Stomach (tissue), 9 donors: Measurements from ENCODE around the gene TTC34. TPM values are rescaled to one million over a fixed set of nuclear protein-coding genes. Genes with fewer than 3 reads are reported as not detected.

Source experiments
- DNase-seq, 2 donors: peaks; one replicate each; pipeline versions ENCODE4 v3.0.0 to v3.0.0-alpha.2; 2013 to 2019
- H3K27ac ChIP-seq, 5 donors: fragments of 200-600 bp in 4 of 5; sonication (generic) in 4 of 5; one replicate each; pipeline ENCODE4 v1.5.1; 2013 to 2019; ENCODE audit warnings: mild to moderate bottlenecking in 1 of 5, moderate library complexity in 1 of 5
- H3K27me3 ChIP-seq, 3 donors: fragments of 200-600 bp; sonication (generic); one replicate each; pipeline ENCODE4 v1.5.1; 2017 to 2019; ENCODE audit warnings: mixed run types in 1 of 3
- H3K36me3 ChIP-seq, 4 donors: fragments of 200-600 bp; sonication (generic); 1 replicate in 3 of 4; 2 replicates in 1 of 4; pipeline ENCODE4 v1.5.1; 2016 to 2019
- H3K4me1 ChIP-seq, 4 donors: fragments of 200-600 bp; sonication (generic); one replicate each; pipeline ENCODE4 v1.5.1; 2016 to 2019
- H3K4me3 ChIP-seq, 4 donors: fragments of 200-600 bp; sonication (generic) in 3 of 4; one replicate each; pipeline ENCODE4 v1.5.1; 2016 to 2019; ENCODE audit warnings: mild to moderate bottlenecking in 1 of 4
- H3K9me3 ChIP-seq, 4 donors: fragments of 200-600 bp; sonication (generic); one replicate each; pipeline ENCODE4 v1.5.1; 2016 to 2019
- EP300 ChIP-seq: sonication (generic); formaldehyde crosslinking; IDR thresholded peaks from one replicate; pipeline ENCODE4 v1.6.1; 2017; ENCODE audit warnings: antibody characterized with exemption
- POLR2A ChIP-seq, 4 donors: fragments of 450-650 bp; IDR thresholded peaks; one replicate each; pipeline ENCODE4 v1.6.1; 2016; ENCODE audit warnings: antibody characterized with exemption in 4 of 4, control low read depth in 2 of 4, mild to moderate bottlenecking in 1 of 4, moderate library complexity in 1 of 4
- POLR2AphosphoS5 ChIP-seq, 3 donors: sonication (generic); formaldehyde crosslinking; IDR thresholded peaks; one replicate each; pipeline ENCODE4 v1.6.1; 2016; ENCODE audit warnings: antibody characterized with exemption in 3 of 3
- WGBS, 5 donors: extraction: QIAGEN DNeasy Blood & Tissue Kit in 3 of 5; methylation state at CpG; one replicate each; pipeline versions ENCODE4 v1.1.5 to v1.1.7; 2013 to 2018; 5-methylcytosine and 5-hydroxymethylcytosine counted together
- intact Hi-C: fragments of 100-400 bp; cut with DNase I; formaldehyde crosslinking; loops from one replicate; pipeline ENCODE4 v1.15.1; 2023; ENCODE audit warnings: low total_unique reads
- polyA plus RNA-seq, 3 donors: library from polyadenylated mRNA; stranded (reverse); fragments of 200-250 nt; gene quantifications; one replicate each; pipeline ENCODE4 v1.2.3, GENCODE V29; 2013
- total RNA-seq, 5 donors: library from RNA; depleted of rRNA; stranded (reverse); fragments of >200 nt; gene quantifications; one replicate each; pipeline versions ENCODE4 v1.1.0 to v1.2.3, GENCODE V29; 2014 to 2016
- TF ChIP-seq, protein P1 (sequence below), 7 experiments: fragments of 450-650 bp in 4 of 7; fragments of 200-600 bp in 3 of 7; sonication (generic) in 3 of 7; IDR thresholded peaks; one replicate each; pipeline ENCODE4 v1.5.1; 2016 to 2019; ENCODE audit warnings: antibody characterized with exemption in 7 of 7, control low read depth in 2 of 7, mild to moderate bottlenecking in 1 of 7
- donor health status: healthy with polysubstance abuse.
- donor health status: Bipolar disorder and iron deficiency.
- donor health status: healthy.

TTC34 gene
- total and polyA plus RNA-seq, 8 donors = 0.06 to 1.3 (median 0.33) TPM; not detected in 2

DNA sequence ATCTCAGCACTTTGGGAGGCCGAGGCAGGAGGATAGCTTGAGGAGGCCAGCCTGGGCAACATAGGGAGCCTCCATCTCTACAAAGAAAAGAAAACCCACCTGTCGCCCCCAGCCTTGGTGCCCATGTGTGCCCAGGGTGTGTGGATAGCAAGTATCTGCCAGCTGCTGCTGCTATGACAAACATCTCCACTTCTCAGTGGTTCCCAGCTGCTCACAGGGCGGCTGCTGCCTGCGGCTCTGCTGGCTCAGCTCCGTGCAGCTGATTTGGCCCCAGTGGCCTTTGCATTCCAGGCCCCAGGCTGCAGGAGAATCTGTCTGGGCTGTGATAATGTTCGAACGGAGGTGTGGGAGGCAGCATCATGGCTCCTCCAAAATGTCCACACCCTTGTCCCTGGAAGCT, 10.6 kb upstream of the TTC34 start:
- Histone ChIP-seq H3K4me1 (no peaks in the 10 kb centered on the region), H3K36me3 (no peaks in the 10 kb centered on the region), H3K27ac (no peak overlapping the region), H3K9me3 (peaks cover 7 to 22% (median 17%) of the 10 kb centered on the region in 4 donors), H3K4me3 (no peak overlapping the region), H3K27me3 (peaks cover 0 to 81% (median 8%) of the 10 kb centered on the region in 3 donors)
- TF ChIP-seq POLR2A (IDR thresholded peaks at IDR 0.05) = no peak
- TF ChIP-seq, protein P1, sequence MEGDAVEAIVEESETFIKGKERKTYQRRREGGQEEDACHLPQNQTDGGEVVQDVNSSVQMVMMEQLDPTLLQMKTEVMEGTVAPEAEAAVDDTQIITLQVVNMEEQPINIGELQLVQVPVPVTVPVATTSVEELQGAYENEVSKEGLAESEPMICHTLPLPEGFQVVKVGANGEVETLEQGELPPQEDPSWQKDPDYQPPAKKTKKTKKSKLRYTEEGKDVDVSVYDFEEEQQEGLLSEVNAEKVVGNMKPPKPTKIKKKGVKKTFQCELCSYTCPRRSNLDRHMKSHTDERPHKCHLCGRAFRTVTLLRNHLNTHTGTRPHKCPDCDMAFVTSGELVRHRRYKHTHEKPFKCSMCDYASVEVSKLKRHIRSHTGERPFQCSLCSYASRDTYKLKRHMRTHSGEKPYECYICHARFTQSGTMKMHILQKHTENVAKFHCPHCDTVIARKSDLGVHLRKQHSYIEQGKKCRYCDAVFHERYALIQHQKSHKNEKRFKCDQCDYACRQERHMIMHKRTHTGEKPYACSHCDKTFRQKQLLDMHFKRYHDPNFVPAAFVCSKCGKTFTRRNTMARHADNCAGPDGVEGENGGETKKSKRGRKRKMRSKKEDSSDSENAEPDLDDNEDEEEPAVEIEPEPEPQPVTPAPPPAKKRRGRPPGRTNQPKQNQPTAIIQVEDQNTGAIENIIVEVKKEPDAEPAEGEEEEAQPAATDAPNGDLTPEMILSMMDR (IDR thresholded peaks at IDR 0.05) = no peak
- TF ChIP-seq POLR2AphosphoS5 (IDR thresholded peaks at IDR 0.05) = no peak
- no peak for DNase-seq
- intact Hi-C loops = no loop called here
- WGBS, 5 donors = 78 to 96% (median 84%) methylated on average over 7 of the region's 7 CpGs

DNA sequence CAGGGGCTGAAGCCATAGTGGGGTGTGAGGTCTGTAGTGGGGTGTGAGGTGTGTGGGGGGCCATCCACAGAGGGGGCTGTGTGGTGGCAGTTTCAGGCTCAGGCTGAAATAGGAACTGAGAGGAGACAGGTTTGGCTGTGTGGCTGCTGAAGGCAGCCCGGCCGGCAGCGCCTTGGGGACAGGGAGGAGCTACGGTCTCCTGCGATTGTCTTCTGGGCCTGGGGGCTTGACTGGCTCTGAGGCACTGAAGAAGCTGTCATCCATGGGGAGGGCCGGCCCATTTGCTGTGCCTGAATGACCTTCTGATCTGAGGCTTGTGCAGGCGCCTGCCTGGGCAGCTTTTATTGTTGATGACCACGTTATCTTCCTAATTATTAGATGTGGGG, 10.0 kb upstream of the TTC34 start:
- peaks cover 0 to 84% (median 12%) of the 10 kb centered on the region in 3 donors for H3K27me3 ChIP-seq
- H3K4me3 ChIP-seq = no peak overlapping the region
- H3K36me3 ChIP-seq = no peaks in the 10 kb centered on the region
- peaks cover 7 to 22% (median 17%) of the 10 kb centered on the region in 4 donors for H3K9me3 ChIP-seq
- intact Hi-C loops = no loop called here
- H3K4me1 ChIP-seq = no peaks in the 10 kb centered on the region
- no peak for DNase-seq
- 81 to 87% (median 82%) methylated on average over 6 to 8 of the region's 8 CpGs for WGBS, 5 donors
- TF ChIP-seq POLR2AphosphoS5 (IDR thresholded peaks at IDR 0.05) (no peak), EP300 (no peak), POLR2A (IDR thresholded peaks at IDR 0.05) (no peak)
- TF ChIP-seq, protein P1 (IDR thresholded peaks at IDR 0.05) = no peak
- H3K27ac ChIP-seq = no peak overlapping the region

DNA sequence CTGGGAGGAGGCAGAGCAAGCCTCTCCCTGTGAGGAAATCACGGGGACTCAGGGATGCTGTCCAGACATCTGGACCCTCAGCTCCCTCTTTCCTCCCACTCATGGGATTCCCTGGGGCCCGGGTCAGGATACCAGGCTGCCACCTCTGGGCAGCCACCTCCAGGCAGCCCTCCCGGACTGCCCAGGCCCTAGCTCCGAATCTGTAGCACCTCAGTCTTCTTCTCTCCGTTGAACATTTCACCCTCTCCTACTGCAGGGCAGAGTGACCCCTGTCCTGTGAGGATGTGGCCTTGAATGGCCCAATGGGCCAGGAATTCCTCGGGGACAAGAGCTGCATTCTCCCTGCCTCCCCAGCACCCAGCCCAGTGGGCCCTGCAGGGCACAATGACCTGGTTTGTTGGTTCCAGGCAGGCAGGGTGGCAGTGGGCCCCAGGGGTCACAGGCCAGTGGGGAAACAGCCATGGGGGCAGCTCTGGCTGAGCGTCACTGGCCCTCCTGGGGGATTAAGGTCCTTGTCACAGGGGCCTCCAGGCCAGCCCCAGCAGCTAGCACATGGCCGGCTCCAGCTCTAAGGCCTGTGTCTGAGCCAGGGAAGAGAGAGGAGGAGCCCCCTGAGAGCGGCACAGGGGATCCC, 9.5 kb upstream of the TTC34 start:
- DNase-seq = no peak
- intact Hi-C loops = no loop called here
- no peaks in the 10 kb centered on the region for H3K4me1 ChIP-seq
- no peak overlapping the region for H3K27ac ChIP-seq
- H3K4me3 ChIP-seq = no peak overlapping the region
- peaks cover 0 to 88% (median 16%) of the 10 kb centered on the region in 3 donors for H3K27me3 ChIP-seq
- H3K9me3 ChIP-seq = peaks cover 7 to 22% (median 17%) of the 10 kb centered on the region in 4 donors
- TF ChIP-seq, protein P1 (IDR thresholded peaks at IDR 0.05) = no peak
- TF ChIP-seq POLR2AphosphoS5 (IDR thresholded peaks at IDR 0.05) (no peak), POLR2A (IDR thresholded peaks at IDR 0.05) (no peak), EP300 (no peak)
- no peaks in the 10 kb centered on the region for H3K36me3 ChIP-seq
- 59 to 83% (median 76%) methylated on average over 8 to 9 of the region's 9 CpGs for WGBS, 5 donors

DNA sequence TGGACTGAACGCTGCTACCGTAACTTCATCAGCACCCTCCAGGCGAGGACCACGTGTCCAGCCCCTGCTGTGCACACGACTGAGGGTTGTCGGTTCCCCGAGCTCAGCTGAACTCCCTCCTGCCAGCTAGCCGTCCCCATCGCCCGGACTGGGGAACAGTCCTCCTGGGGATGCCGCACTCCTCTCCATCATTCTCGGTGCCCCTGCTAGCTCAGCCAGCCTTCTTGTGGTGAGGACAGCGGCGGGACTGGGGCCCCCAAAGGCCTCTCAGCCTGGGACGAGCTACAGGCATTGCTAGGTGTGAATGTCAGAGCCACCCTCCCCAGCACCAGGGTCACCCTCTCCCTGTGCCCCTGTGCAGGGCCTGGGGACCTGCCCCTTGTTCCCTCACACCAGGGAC, 8.8 kb upstream of the TTC34 start:
- Histone ChIP-seq H3K27ac (no peak overlapping the region), H3K36me3 (no peaks in the 10 kb centered on the region), H3K4me1 (no peaks in the 10 kb centered on the region), H3K4me3 (no peak overlapping the region), H3K27me3 (peaks cover 7 to 88% (median 23%) of the 10 kb centered on the region in 3 donors), H3K9me3 (peaks cover 7 to 22% (median 17%) of the 10 kb centered on the region in 4 donors)
- intact Hi-C loops = no loop called here
- TF ChIP-seq, protein P1 (IDR thresholded peaks at IDR 0.05) = no peak
- TF ChIP-seq POLR2AphosphoS5 (IDR thresholded peaks at IDR 0.05) = no peak
- TF ChIP-seq POLR2A (IDR thresholded peaks at IDR 0.05) = no peak
- no peak for TF ChIP-seq EP300
- WGBS, 5 donors = 85 to 89% (median 89%) methylated on average over 10 to 15 of the region's 15 CpGs
- DNase-seq = no peak
